Memory B cell (primary cell): ENCODE results near the gene COL23A1.
A peak's percentile ranks its signal among the peaks of the same experiment; 100 is the strongest.

Experiments used
- ATAC-seq: fragments of 150-1000 bp; cut with Tn5 transposase; 2 replicates; pipeline ENCODE4 v1.10.0; 2021; ENCODE audit warnings: low read depth, mild to moderate bottlenecking, moderate library complexity
- DNase-seq, 2 donors: peaks; one replicate each; pipeline ENCODE4 v3.0.0; 2022; ENCODE audit warnings: low spot score in 2 of 2
- H3K27ac Mint-ChIP-seq: one replicate; pipeline ENCODE4 v1.8.0; 2022; ENCODE audit warnings: mild to moderate bottlenecking, moderate library complexity, mixed read lengths
- H3K27me3 Mint-ChIP-seq: one replicate; pipeline ENCODE4 v1.8.0; 2022; ENCODE audit warnings: mixed read lengths
- H3K36me3 Mint-ChIP-seq: one replicate; pipeline ENCODE4 v1.8.0; 2022; ENCODE audit warnings: mild to moderate bottlenecking, mixed read lengths
- H3K4me1 Mint-ChIP-seq: one replicate; pipeline ENCODE4 v1.8.0; 2022; ENCODE audit warnings: mixed read lengths
- H3K4me3 Mint-ChIP-seq: one replicate; pipeline ENCODE4 v1.8.0; 2022; ENCODE audit warnings: mild to moderate bottlenecking, moderate library complexity, mixed read lengths
- H3K9me3 Mint-ChIP-seq: one replicate; pipeline ENCODE4 v1.8.0; 2022; ENCODE audit warnings: mixed read lengths

The COL23A1 gene

GRCh38 chr5:178287091-178287790, 303.0 kb downstream of the COL23A1 start:
- H3K27ac Mint-ChIP-seq, result no peak overlapping the region
- no peak for ATAC-seq
- H3K9me3 Mint-ChIP-seq, result peaks cover 9% of the 10 kb centered on the region
- no peaks in the 10 kb centered on the region for H3K4me1 Mint-ChIP-seq
- H3K27me3 Mint-ChIP-seq, result peaks cover 20% of the 10 kb centered on the region
- DNase-seq, result no peak
- H3K36me3 Mint-ChIP-seq, result peaks cover 7% of the 10 kb centered on the region
- no peak overlapping the region for H3K4me3 Mint-ChIP-seq

GRCh38 chr5:178286226-178287090, 303.7 kb downstream of the COL23A1 start:
- no peaks in the 10 kb centered on the region for H3K4me1 Mint-ChIP-seq
- H3K9me3 Mint-ChIP-seq, result peaks cover 9% of the 10 kb centered on the region
- no peak overlapping the region for H3K4me3 Mint-ChIP-seq
- H3K27me3 Mint-ChIP-seq, result peaks cover 14% of the 10 kb centered on the region
- DNase-seq (no peak), ATAC-seq (no peak)
- H3K36me3 Mint-ChIP-seq, result peaks cover 7% of the 10 kb centered on the region
- H3K27ac Mint-ChIP-seq, result no peak overlapping the region

- Mint-ChIP-seq H3K36me3 (peaks cover 7% of the 10 kb centered on the region), H3K4me3 (no peak overlapping the region), H3K27ac (no peak overlapping the region), H3K27me3 (peaks cover 10% of the 10 kb centered on the region), H3K9me3 (peaks cover 9% of the 10 kb centered on the region), H3K4me1 (no peaks in the 10 kb centered on the region)
- ATAC-seq, result no peak
- no peak for DNase-seq
Measured at GRCh38 chr5:178285399-178286225, 304.6 kb downstream of the COL23A1 start.

- Mint-ChIP-seq H3K36me3 (peaks cover 7% of the 10 kb centered on the region), H3K27ac (no peak overlapping the region), H3K27me3 (peaks cover 10% of the 10 kb centered on the region), H3K9me3 (peaks cover 9% of the 10 kb centered on the region), H3K4me3 (no peak overlapping the region), H3K4me1 (peaks cover 5% of the 10 kb centered on the region)
- ATAC-seq, result no peak
- DNase-seq, result no peak
Measured at GRCh38 chr5:178284996-178285395, 305.2 kb downstream of the COL23A1 start.

- Mint-ChIP-seq H3K27me3 (peaks cover 13% of the 10 kb centered on the region), H3K4me3 (no peak overlapping the region), H3K36me3 (peaks cover 7% of the 10 kb centered on the region), H3K9me3 (peaks cover 9% of the 10 kb centered on the region), H3K27ac (no peak overlapping the region), H3K4me1 (peaks cover 10% of the 10 kb centered on the region)
- ATAC-seq (no peak), DNase-seq (no peak)
Measured at GRCh38 chr5:178284093-178284675, 306.0 kb downstream of the COL23A1 start.

- peaks cover 10% of the 10 kb centered on the region for H3K4me1 Mint-ChIP-seq
- H3K4me3 Mint-ChIP-seq, result no peak overlapping the region
- H3K9me3 Mint-ChIP-seq, result peaks cover 9% of the 10 kb centered on the region
- H3K36me3 Mint-ChIP-seq, result peaks cover 7% of the 10 kb centered on the region
- ATAC-seq (no peak), DNase-seq (no peak)
- peaks cover 14% of the 10 kb centered on the region for H3K27me3 Mint-ChIP-seq
- no peak overlapping the region for H3K27ac Mint-ChIP-seq
Measured at GRCh38 chr5:178283520-178283919, 306.7 kb downstream of the COL23A1 start.

GRCh38 chr5:178282391-178282790, 307.8 kb downstream of the COL23A1 start:
- H3K9me3 Mint-ChIP-seq, result peaks cover 9% of the 10 kb centered on the region
- peaks cover 16% of the 10 kb centered on the region for H3K27me3 Mint-ChIP-seq
- H3K4me1 Mint-ChIP-seq, result peaks cover 10% of the 10 kb centered on the region
- no peak overlapping the region for H3K27ac Mint-ChIP-seq
- no peak overlapping the region for H3K4me3 Mint-ChIP-seq
- peaks cover 7% of the 10 kb centered on the region for H3K36me3 Mint-ChIP-seq
- DNase-seq (no peak), ATAC-seq (no peak)

GRCh38 chr5:178281331-178281730, 308.9 kb downstream of the COL23A1 start:
- Mint-ChIP-seq H3K4me1 (peaks cover 10% of the 10 kb centered on the region), H3K27ac (no peak overlapping the region), H3K36me3 (peaks cover 7% of the 10 kb centered on the region), H3K9me3 (peaks cover 9% of the 10 kb centered on the region), H3K4me3 (no peak overlapping the region), H3K27me3 (peaks cover 16% of the 10 kb centered on the region)
- DNase-seq, result no peak
- ATAC-seq, result no peak

GRCh38 chr5:178280631-178281030, 309.6 kb downstream of the COL23A1 start:
- peaks cover 7% of the 10 kb centered on the region for H3K36me3 Mint-ChIP-seq
- no peak overlapping the region for H3K4me3 Mint-ChIP-seq
- H3K4me1 Mint-ChIP-seq, result peaks cover 10% of the 10 kb centered on the region
- no peak for ATAC-seq
- H3K9me3 Mint-ChIP-seq, result peaks cover 9% of the 10 kb centered on the region
- H3K27ac Mint-ChIP-seq, result no peak overlapping the region
- peaks cover 20% of the 10 kb centered on the region for H3K27me3 Mint-ChIP-seq
- DNase-seq, result no peak

GRCh38 chr5:178279723-178280438, 310.3 kb downstream of the COL23A1 start:
- peak; percentile 51 for ATAC-seq
- peaks cover 21% of the 10 kb centered on the region for H3K27me3 Mint-ChIP-seq

GRCh38 chr5:178279026-178279722, 311.0 kb downstream of the COL23A1 start:
- peaks cover 21% of the 10 kb centered on the region for H3K27me3 Mint-ChIP-seq
- H3K4me1 Mint-ChIP-seq, result peaks cover 10% of the 10 kb centered on the region
- no peak overlapping the region for H3K27ac Mint-ChIP-seq
- H3K9me3 Mint-ChIP-seq, result peaks cover 9% of the 10 kb centered on the region
- ATAC-seq (no peak), DNase-seq (no peak)
- peaks cover 7% of the 10 kb centered on the region for H3K36me3 Mint-ChIP-seq
- no peak overlapping the region for H3K4me3 Mint-ChIP-seq

More at GRCh38 chr5:178279723-178280438, 310.3 kb downstream of the COL23A1 start:
- DNase-seq, result peak; percentile 41 to 50
- Mint-ChIP-seq H3K9me3 (peaks cover 9% of the 10 kb centered on the region), H3K4me1 (peaks cover 10% of the 10 kb centered on the region), H3K4me3 (no peak overlapping the region), H3K36me3 (peaks cover 7% of the 10 kb centered on the region), H3K27ac (no peak overlapping the region)

GRCh38 chr5:178278358-178279023, 311.7 kb downstream of the COL23A1 start:
- DNase-seq, result no peak
- Mint-ChIP-seq H3K9me3 (peaks cover 4% of the 10 kb centered on the region), H3K36me3 (peaks cover 4% of the 10 kb centered on the region), H3K27me3 (peaks cover 20% of the 10 kb centered on the region), H3K4me1 (peaks cover 10% of the 10 kb centered on the region), H3K27ac (no peak overlapping the region), H3K4me3 (no peak overlapping the region)
- no peak for ATAC-seq
